GM21526 (cell line): ENCODE data around the gene CHPT1.
"Not testable (repeated sequence)": the region's sequence is repeated elsewhere in the genome, so short reads cannot be mapped to it uniquely, and the experiment has no call there.

Source experiments
- ATAC-seq: cut with Tn5 transposase; IDR thresholded peaks from one replicate; pipeline ENCODE4 v1.9.1; 2021; ENCODE audit warnings: moderate library complexity; ENCODE audit not compliant: unreplicated experiment, low FRiP score

CHPT1 gene

GRCh38 chr12:101697197-101697929, at the start of gene CHPT1:
TSS of gene CHPT1 (plus strand) at chr12:101697640. CDS start at chr12:101697862, 222 bp downstream.
- peak; percentile 68 for ATAC-seq

- no peak for ATAC-seq
Observed at GRCh38 chr12:101647711-101648110, 49.7 kb upstream of the CHPT1 start.

- ATAC-seq: no peak
Observed at GRCh38 chr12:101648195-101648594, 49.2 kb upstream of the CHPT1 start.

GRCh38 chr12:101650346-101651117, 46.9 kb upstream of the CHPT1 start:
- no peak for ATAC-seq

- no peak for ATAC-seq
Observed at GRCh38 chr12:101653030-101653429, 44.4 kb upstream of the CHPT1 start.

- ATAC-seq: no peak
Observed at GRCh38 chr12:101653503-101653902, 43.9 kb upstream of the CHPT1 start.

- ATAC-seq: no peak
Observed at GRCh38 chr12:101654442-101654841, 43.0 kb upstream of the CHPT1 start.

- no peak for ATAC-seq
Observed at GRCh38 chr12:101655393-101655792, 42.0 kb upstream of the CHPT1 start.

GRCh38 chr12:101660662-101661061, 36.8 kb upstream of the CHPT1 start:
- not testable (repeated sequence) for ATAC-seq

GRCh38 chr12:101663298-101663697, 34.1 kb upstream of the CHPT1 start:
- no peak for ATAC-seq

GRCh38 chr12:101664992-101665391, 32.4 kb upstream of the CHPT1 start:
- ATAC-seq: no peak

- ATAC-seq: no peak
Observed at GRCh38 chr12:101666052-101666728, 31.2 kb upstream of the CHPT1 start.

GRCh38 chr12:101667591-101667990, 29.8 kb upstream of the CHPT1 start:
- no peak for ATAC-seq

GRCh38 chr12:101670007-101670671, 27.3 kb upstream of the CHPT1 start:
- no peak for ATAC-seq

GRCh38 chr12:101671157-101671791, 26.2 kb upstream of the CHPT1 start:
- ATAC-seq: peak; percentile 85

GRCh38 chr12:101671833-101672232, 25.6 kb upstream of the CHPT1 start:
- ATAC-seq: no peak

GRCh38 chr12:101675555-101675954, 21.9 kb upstream of the CHPT1 start:
- no peak for ATAC-seq

GRCh38 chr12:101676497-101676896, 20.9 kb upstream of the CHPT1 start:
- not testable (repeated sequence) for ATAC-seq

- ATAC-seq: no peak
Observed at GRCh38 chr12:101678081-101678480, 19.4 kb upstream of the CHPT1 start.

- ATAC-seq: no peak
Observed at GRCh38 chr12:101680240-101680639, 17.2 kb upstream of the CHPT1 start.
